T-cell (primary cell): Measurements from ENCODE around the gene TIE1. TPM values are rescaled to one million over a fixed set of nuclear protein-coding genes. Genes with fewer than 3 reads are reported as not detected.

Experiments
- ATAC-seq, 4 experiments: fragments of 200-7000 bp in 3 of 4; fragments of 150-1000 bp in 1 of 4; cut with Tn5 transposase; replicated peaks in 1 of 4; 1 replicate in 3 of 4; 2 replicates in 1 of 4; pipeline ENCODE4 v1.10.0; 2021; ENCODE audit warnings: moderate library complexity in 3 of 4, mild to moderate bottlenecking in 2 of 4, moderate number of reproducible peaks in 1 of 4
- CTCF ChIA-PET, 2 donors: fragments of 300-600 bp; sonication (Branson Sonifier 250); formaldehyde crosslinking; loops; one replicate each; lab custom pipeline; 2022; ENCODE audit warnings: antibody characterized with exemption in 2 of 2; lab: Charles Lee
- POLR2A ChIA-PET, 2 donors: fragments of 300-600 bp; sonication (Branson Sonifier 250); formaldehyde crosslinking; loops; one replicate each; lab custom pipeline; 2022; ENCODE audit warnings: antibody characterized with exemption in 2 of 2; lab: Charles Lee
- DNase-seq, 35 experiments: peaks; one replicate each; pipeline versions ENCODE4 v3.0.0 to v3.0.0-alpha.2; 2013 to 2023
- H3K27ac ChIP-seq: one replicate; pipeline ENCODE4 v1.5.1; 2013; ENCODE audit warnings: low read length
- H3K27me3 ChIP-seq, 2 experiments: replicated peaks in 1 of 2; 1 replicate in 1 of 2; 2 replicates in 1 of 2; pipeline versions ENCODE4 v1.6.1 to v1.7.0; 2013; ENCODE audit warnings: low read length in 1 of 2, mixed read lengths in 1 of 2; ENCODE audit not compliant: control insufficient read depth in 2 of 2, insufficient read depth in 2 of 2; ENCODE audit errors: extremely low read depth in 1 of 2
- H3K36me3 ChIP-seq, 2 donors: 1 replicate in 1 of 2; 2 replicates in 1 of 2; pipeline versions ENCODE4 v1.6.1 to v1.7.0; 2013; ENCODE audit warnings: low read length in 1 of 2; ENCODE audit not compliant: control insufficient read depth in 2 of 2, insufficient read depth in 1 of 2; ENCODE audit errors: extremely low read depth in 1 of 2
- H3K4me1 ChIP-seq, 2 experiments: 1 replicate in 1 of 2; 2 replicates in 1 of 2; pipeline versions ENCODE4 v1.6.1 to v1.7.0; 2013; ENCODE audit warnings: low read length in 2 of 2, mixed read lengths in 1 of 2; ENCODE audit not compliant: insufficient read depth in 2 of 2, control insufficient read depth in 1 of 2; ENCODE audit errors: extremely low read depth in 1 of 2
- H3K4me3 ChIP-seq, 2 donors: 1 replicate in 1 of 2; 2 replicates in 1 of 2; pipeline versions ENCODE4 v1.5.1 to v1.7.0; 2013; ENCODE audit warnings: mild to moderate bottlenecking in 2 of 2, low read length in 1 of 2, moderate library complexity in 1 of 2; ENCODE audit not compliant: control insufficient read depth in 1 of 2; ENCODE audit errors: extremely low read depth in 1 of 2
- H3K9me3 ChIP-seq: 2 replicates; pipeline ENCODE4 v1.7.0; 2013
- H3K27ac Mint-ChIP-seq, 2 donors: one replicate each; pipeline ENCODE4 v1.8.0; 2020 to 2021; ENCODE audit warnings: mild to moderate bottlenecking in 2 of 2, mixed read lengths in 2 of 2
- H3K27me3 Mint-ChIP-seq, 2 donors: one replicate each; pipeline ENCODE4 v1.8.0; 2021 to 2022; ENCODE audit warnings: mixed read lengths in 2 of 2
- H3K36me3 Mint-ChIP-seq: one replicate; pipeline ENCODE4 v1.8.0; 2021; ENCODE audit warnings: mixed read lengths
- H3K4me1 Mint-ChIP-seq, 3 donors: one replicate each; pipeline ENCODE4 v1.8.0; 2020 to 2022; ENCODE audit warnings: mixed read lengths in 3 of 3, mild to moderate bottlenecking in 1 of 3
- H3K4me3 Mint-ChIP-seq, 3 donors: one replicate each; pipeline ENCODE4 v1.8.0; 2020 to 2022; ENCODE audit warnings: mild to moderate bottlenecking in 3 of 3, mixed read lengths in 3 of 3, moderate library complexity in 3 of 3
- H3K9me3 Mint-ChIP-seq, 3 donors: one replicate each; pipeline ENCODE4 v1.8.0; 2020 to 2022; ENCODE audit warnings: mixed read lengths in 3 of 3
- WGBS: methylation state at CpG from one replicate; pipeline ENCODE4 v1.1.5; 2013; ENCODE audit warnings: missing lambda C conversion rate; ENCODE audit not compliant: insufficient coverage; 5-methylcytosine and 5-hydroxymethylcytosine counted together
- total RNA-seq, 35 experiments: library from RNA in 6 of 35; stranded (reverse) in 6 of 35; fragments of 120-200 nt in 1 of 35; gene quantifications; one replicate each; pipeline versions ENCODE4 v1.2.1 to v1.2.4 and lab custom pipeline; 2013 to 2026

Gene TIE1
- total RNA-seq, 5 donors from 2014 or later (not counting 1 experiment from before 2014, with no cell fraction given): 0.26 to 1.9 (median 0.32) TPM

DNA sequence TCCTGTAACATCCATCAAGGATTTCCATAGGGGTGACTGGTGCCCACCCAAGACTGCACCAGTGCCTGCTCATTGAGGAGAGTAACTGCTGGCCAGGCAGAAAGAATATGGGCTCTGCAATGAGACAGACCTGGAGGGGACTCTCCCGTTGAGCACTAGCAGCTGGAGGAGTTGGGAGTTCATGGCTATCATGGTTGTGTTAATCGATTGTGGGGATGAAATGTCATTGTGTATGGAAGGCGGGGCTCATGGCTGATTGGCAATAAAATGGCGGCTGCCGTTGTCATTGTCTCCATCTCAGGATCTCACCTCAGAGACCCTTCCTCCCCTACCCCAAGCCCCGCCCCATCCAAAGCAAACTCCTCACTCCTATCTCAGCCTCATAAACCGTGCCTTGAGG lies 27.1 kb upstream of the TIE1 start:
- peaks cover 2% of the 10 kb centered on the region for H3K36me3 Mint-ChIP-seq
- Histone ChIP-seq H3K4me1 (peaks cover 12 to 22% of the 10 kb centered on the region in 2 experiments), H3K9me3 (no peaks in the 10 kb centered on the region), H3K36me3 (no peaks in the 10 kb centered on the region), H3K27me3 (peaks cover 0 to 50% of the 10 kb centered on the region in 2 experiments), H3K27ac (no peak overlapping the region), H3K4me3 (no peak overlapping the region)
- ATAC-seq (no peak), DNase-seq (no peak)
- H3K9me3 Mint-ChIP-seq: no peaks in the 10 kb centered on the region
- H3K4me1 Mint-ChIP-seq: peaks cover 23 to 36% (median 36%) of the 10 kb centered on the region in 3 donors
- CTCF ChIA-PET: no interaction called here
- WGBS: 100% methylated on average over 1 of the region's 7 CpGs
- POLR2A ChIA-PET: no interaction called here
- H3K27ac Mint-ChIP-seq: no peak overlapping the region
- no peak overlapping the region for H3K4me3 Mint-ChIP-seq
- peaks cover 6 to 15% of the 10 kb centered on the region in 2 donors for H3K27me3 Mint-ChIP-seq

DNA sequence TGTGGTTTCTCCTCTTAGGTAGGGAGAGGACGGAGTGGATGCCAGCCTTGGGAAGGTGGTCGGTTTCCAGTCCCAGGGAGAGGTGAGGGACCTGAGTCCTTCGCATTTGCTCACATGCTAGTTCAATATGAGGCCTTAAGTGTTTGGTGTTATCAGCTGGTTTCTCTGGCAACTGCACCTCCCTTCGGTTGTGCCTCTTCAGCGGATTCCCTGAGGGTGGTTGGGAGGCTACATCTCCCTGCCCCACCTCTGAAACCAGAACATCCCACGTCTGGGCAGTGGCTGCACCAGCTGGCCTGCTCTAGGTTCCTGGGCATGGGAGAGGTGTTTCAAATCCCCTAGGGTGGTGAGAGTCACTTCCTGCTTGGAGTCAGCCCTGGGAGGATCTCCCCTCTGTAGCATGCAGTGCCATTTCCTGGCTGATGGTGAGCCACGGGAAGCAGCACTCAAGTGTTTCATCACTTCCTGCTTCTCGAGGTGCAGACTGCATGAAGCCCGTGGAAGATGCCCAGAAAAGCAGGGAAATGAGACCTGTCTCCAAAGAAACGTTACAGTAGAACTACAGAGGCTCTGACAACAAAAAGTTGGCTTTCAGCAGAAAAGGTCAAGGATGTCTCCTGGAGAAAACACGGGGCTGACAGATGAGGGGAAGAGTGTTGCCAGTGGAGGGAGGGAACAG lies 26.5 kb upstream of the TIE1 start:
- Histone ChIP-seq H3K27ac (no peak overlapping the region), H3K4me1 (peaks cover 12 to 22% of the 10 kb centered on the region in 2 experiments), H3K4me3 (peak overlapping the region in 1 of 2 donors; percentile 19), H3K36me3 (no peaks in the 10 kb centered on the region), H3K9me3 (no peaks in the 10 kb centered on the region), H3K27me3 (peaks cover 0 to 50% of the 10 kb centered on the region in 2 experiments)
- ChIA-PET CTCF (no interaction called here), POLR2A (no interaction called here)
- H3K27me3 Mint-ChIP-seq: peaks cover 6 to 15% of the 10 kb centered on the region in 2 donors
- H3K4me1 Mint-ChIP-seq: peaks cover 23 to 36% (median 36%) of the 10 kb centered on the region in 3 donors
- peak overlapping the region; percentile 88 to 93 for H3K27ac Mint-ChIP-seq
- peak in 33 of 35 experiments; percentile 10 to 54 (median 24) for DNase-seq
- H3K9me3 Mint-ChIP-seq: no peaks in the 10 kb centered on the region
- peak overlapping the region; percentile 11 to 64 (median 54) for H3K4me3 Mint-ChIP-seq
- WGBS: 20% methylated on average over 5 of the region's 11 CpGs
- H3K36me3 Mint-ChIP-seq: peaks cover 2% of the 10 kb centered on the region
- ATAC-seq: peak; percentile 79 to 91 (median 88)

DNA sequence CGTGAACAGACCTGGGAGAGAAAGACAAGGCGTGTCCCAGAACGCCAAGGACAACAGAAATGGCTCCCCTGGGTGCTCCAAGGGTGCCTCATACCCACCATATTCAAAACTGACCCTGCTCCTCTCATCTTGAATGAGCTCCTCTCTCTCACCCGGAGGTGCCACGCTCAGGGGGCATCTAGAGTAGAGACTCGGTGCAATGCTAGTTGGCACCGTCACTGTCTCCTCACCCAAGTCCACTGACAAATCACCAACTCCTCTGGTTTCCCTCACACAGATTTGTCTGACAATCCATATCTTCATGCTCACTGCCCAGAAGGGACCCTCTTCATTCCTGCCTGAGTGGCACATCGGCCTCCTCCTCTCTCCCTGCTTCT lies 26.0 kb upstream of the TIE1 start:
- Histone ChIP-seq H3K27ac (no peak overlapping the region), H3K4me1 (peaks cover 12 to 22% of the 10 kb centered on the region in 2 experiments), H3K9me3 (no peaks in the 10 kb centered on the region), H3K27me3 (peaks cover 0 to 51% of the 10 kb centered on the region in 2 experiments), H3K4me3 (peak overlapping the region in 1 of 2 donors; percentile 19), H3K36me3 (no peaks in the 10 kb centered on the region)
- H3K4me3 Mint-ChIP-seq: peak overlapping the region in 1 of 3 donors; percentile 54
- ChIA-PET POLR2A (no interaction called here), CTCF (no interaction called here)
- DNase-seq: no peak
- peaks cover 2% of the 10 kb centered on the region for H3K36me3 Mint-ChIP-seq
- WGBS: 91% methylated on average over 5 of the region's 8 CpGs
- peaks cover 23 to 35% (median 33%) of the 10 kb centered on the region in 3 donors for H3K4me1 Mint-ChIP-seq
- ATAC-seq: no peak
- peaks cover 7 to 16% of the 10 kb centered on the region in 2 donors for H3K27me3 Mint-ChIP-seq
- peak overlapping the region; percentile 88 to 93 for H3K27ac Mint-ChIP-seq
- no peaks in the 10 kb centered on the region for H3K9me3 Mint-ChIP-seq

- Histone ChIP-seq H3K27me3 (peaks cover 0 to 42% of the 10 kb centered on the region in 2 experiments), H3K4me3 (no peak overlapping the region), H3K36me3 (no peaks in the 10 kb centered on the region), H3K27ac (no peak overlapping the region), H3K9me3 (no peaks in the 10 kb centered on the region), H3K4me1 (peaks cover 12 to 14% of the 10 kb centered on the region in 2 experiments)
- peaks cover 16 to 23% (median 23%) of the 10 kb centered on the region in 3 donors for H3K4me1 Mint-ChIP-seq
- ATAC-seq (no peak), DNase-seq (no peak)
- H3K4me3 Mint-ChIP-seq: peak overlapping the region in 1 of 3 donors; percentile 54
- peaks cover 13 to 16% of the 10 kb centered on the region in 2 donors for H3K27me3 Mint-ChIP-seq
- 83% methylated on average over 11 of the region's 12 CpGs for WGBS
- ChIA-PET CTCF (no interaction called here), POLR2A (no interaction called here)
- H3K9me3 Mint-ChIP-seq: no peaks in the 10 kb centered on the region
- peak overlapping the region in 1 of 2 donors; percentile 39 for H3K27ac Mint-ChIP-seq
- peaks cover 2% of the 10 kb centered on the region for H3K36me3 Mint-ChIP-seq
Observed at GRCh38 chr1:43275826-43276620, 24.8 kb upstream of the TIE1 start.

DNA sequence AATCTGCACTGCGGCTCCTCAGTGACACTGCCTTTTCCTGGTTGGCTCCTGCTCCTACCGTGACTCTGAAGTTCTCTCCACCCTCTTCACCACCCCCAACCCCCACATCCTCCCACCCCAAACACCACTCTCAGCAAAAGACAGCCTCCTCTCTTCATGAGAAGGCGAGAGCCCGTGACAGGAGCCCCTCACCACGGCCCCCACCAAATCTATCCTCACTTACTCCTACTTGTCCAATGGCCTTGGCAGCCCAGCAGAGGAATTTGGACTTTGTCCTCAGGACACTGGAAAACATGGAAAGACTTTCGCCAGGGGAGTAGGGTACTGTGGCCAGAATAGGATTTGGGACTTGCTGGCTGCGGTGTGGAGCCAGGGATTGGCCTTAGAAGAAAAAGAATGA lies 24.1 kb upstream of the TIE1 start:
- Histone ChIP-seq H3K9me3 (no peaks in the 10 kb centered on the region), H3K4me3 (no peak overlapping the region), H3K36me3 (no peaks in the 10 kb centered on the region), H3K4me1 (peaks cover 12% of the 10 kb centered on the region in 2 experiments), H3K27me3 (peaks cover 0 to 40% of the 10 kb centered on the region in 2 experiments), H3K27ac (no peak overlapping the region)
- 70% methylated on average over 4 of the region's 7 CpGs for WGBS
- Mint-ChIP-seq H3K27ac (no peak overlapping the region), H3K4me3 (no peak overlapping the region), H3K9me3 (no peaks in the 10 kb centered on the region), H3K4me1 (peaks cover 11 to 17% (median 16%) of the 10 kb centered on the region in 3 donors), H3K36me3 (peaks cover 2% of the 10 kb centered on the region), H3K27me3 (peaks cover 9% of the 10 kb centered on the region in 2 donors)
- POLR2A ChIA-PET: no interaction called here
- CTCF ChIA-PET: no interaction called here
- DNase-seq (no peak), ATAC-seq (no peak)

DNA sequence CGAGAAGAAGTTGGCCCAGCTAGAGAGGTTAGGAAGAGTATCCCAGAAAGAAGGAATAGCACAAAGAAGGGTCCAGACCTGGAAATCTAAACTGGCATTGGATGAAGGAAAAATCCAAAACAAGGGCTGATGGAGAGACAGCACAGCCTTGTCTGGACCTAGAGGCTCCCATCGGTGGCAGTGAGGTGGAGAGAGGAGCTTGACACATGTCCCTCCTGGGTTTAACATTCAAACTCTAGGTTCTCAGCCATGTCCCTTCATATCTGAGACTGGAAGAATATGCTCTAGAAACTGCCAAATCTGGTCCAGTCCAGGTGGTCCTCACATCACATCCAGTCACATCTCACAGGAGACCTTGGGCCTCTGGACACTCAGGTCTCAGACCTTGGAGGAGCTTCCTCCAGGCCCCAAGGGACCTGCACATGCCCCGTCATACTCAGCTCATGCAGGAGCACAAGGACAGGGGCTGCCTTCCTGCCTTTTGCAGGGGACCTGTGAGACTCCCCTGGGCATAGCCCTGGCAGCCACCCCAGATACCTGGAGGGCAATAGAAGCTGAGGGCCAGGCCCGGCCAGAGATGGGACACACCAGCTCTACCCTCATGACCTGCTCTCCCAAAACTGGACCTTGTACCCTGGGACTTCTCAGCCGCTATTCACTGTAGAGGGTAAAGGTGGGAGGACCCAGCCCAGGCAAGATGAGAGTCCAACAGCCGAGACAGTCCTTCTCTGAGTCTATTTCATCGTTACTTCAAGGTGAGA lies 23.5 kb upstream of the TIE1 start:
- H3K9me3 Mint-ChIP-seq: no peaks in the 10 kb centered on the region
- no peak overlapping the region for H3K4me3 ChIP-seq
- ChIA-PET CTCF (no interaction called here), POLR2A (no interaction called here)
- no peak for ATAC-seq
- no peak overlapping the region for H3K27ac ChIP-seq
- no peaks in the 10 kb centered on the region for H3K9me3 ChIP-seq
- no peak overlapping the region for H3K4me3 Mint-ChIP-seq
- no peaks in the 10 kb centered on the region for H3K36me3 ChIP-seq
- peaks cover 2% of the 10 kb centered on the region for H3K36me3 Mint-ChIP-seq
- no peak for DNase-seq
- H3K27ac Mint-ChIP-seq: no peak overlapping the region
- peaks cover 0 to 40% of the 10 kb centered on the region in 2 experiments for H3K27me3 ChIP-seq
- peaks cover 11 to 15% (median 14%) of the 10 kb centered on the region in 3 donors for H3K4me1 Mint-ChIP-seq
- 73% methylated on average over 4 of the region's 7 CpGs for WGBS
- peaks cover 7 to 8% of the 10 kb centered on the region in 2 donors for H3K27me3 Mint-ChIP-seq
- peaks cover 12% of the 10 kb centered on the region in 2 experiments for H3K4me1 ChIP-seq
